CD4-positive, alpha-beta T cell (primary cell): Measurements from ENCODE around the gene RPGR. TPM values are rescaled to one million over a fixed set of nuclear protein-coding genes. Genes with fewer than 3 reads are reported as not detected.

ENCODE experiments used
- ATAC-seq: fragments of 200-7000 bp; cut with Tn5 transposase; one replicate; pipeline ENCODE4 v1.10.0; 2022; ENCODE audit warnings: mild to moderate bottlenecking; ENCODE audit not compliant: poor library complexity
- CTCF ChIA-PET: fragments of 350-600 bp; sonication (Branson Sonifier 250); formaldehyde crosslinking; loops from one replicate; lab custom pipeline; 2021; ENCODE audit warnings: antibody characterized with exemption, inconsistent platforms; lab: Charles Lee
- POLR2A ChIA-PET: fragments of 350-600 bp; sonication (Branson Sonifier 250); formaldehyde crosslinking; loops from one replicate; lab custom pipeline; 2021; ENCODE audit warnings: antibody characterized with exemption, inconsistent platforms; lab: Charles Lee
- DNase-seq, 14 experiments: peaks; one replicate each; pipeline ENCODE4 v3.0.0-alpha.2; 2013 to 2020; ENCODE audit warnings: mixed read lengths in 2 of 14
- H3K27ac ChIP-seq, 2 donors: one replicate each; pipeline versions ENCODE4 v1.5.1 to v1.7.0; 2013; ENCODE audit warnings: low read length in 2 of 2, low read depth in 1 of 2, mild to moderate bottlenecking in 1 of 2
- H3K27me3 ChIP-seq, 2 experiments: 1 replicate in 1 of 2; 2 replicates in 1 of 2; pipeline versions ENCODE4 v1.6.1 to v1.7.0; 2013; ENCODE audit warnings: low read length in 2 of 2, control low read depth in 1 of 2, mild to moderate bottlenecking in 1 of 2, moderate library complexity in 1 of 2; ENCODE audit not compliant: insufficient read depth in 2 of 2, control insufficient read depth in 1 of 2
- H3K36me3 ChIP-seq: one replicate; pipeline ENCODE4 v1.6.1; 2013; ENCODE audit warnings: low read length, control low read depth; ENCODE audit not compliant: insufficient read depth
- H3K4me1 ChIP-seq: one replicate; pipeline ENCODE4 v1.6.1; 2013; ENCODE audit warnings: low read length, control low read depth; ENCODE audit not compliant: insufficient read depth
- H3K4me3 ChIP-seq: one replicate; pipeline ENCODE4 v1.5.1; 2013; ENCODE audit warnings: mild to moderate bottlenecking, low read length, moderate library complexity
- H3K9me3 ChIP-seq, 2 experiments: 1 replicate in 1 of 2; 2 replicates in 1 of 2; pipeline versions ENCODE4 v1.6.1 to v1.7.0; 2013; ENCODE audit warnings: low read length in 2 of 2, mild to moderate bottlenecking in 2 of 2, control low read depth in 1 of 2, moderate library complexity in 1 of 2; ENCODE audit not compliant: control insufficient read depth in 1 of 2, insufficient read depth in 1 of 2
- H3K27ac Mint-ChIP-seq: one replicate; pipeline ENCODE4 v1.8.0; 2020; ENCODE audit warnings: mixed read lengths
- H3K27me3 Mint-ChIP-seq: one replicate; pipeline ENCODE4 v1.8.0; 2021; ENCODE audit warnings: mixed read lengths
- H3K36me3 Mint-ChIP-seq: one replicate; pipeline ENCODE4 v1.8.0; 2021; ENCODE audit warnings: low read depth, mixed read lengths
- H3K4me1 Mint-ChIP-seq: one replicate; pipeline ENCODE4 v1.8.0; 2021; ENCODE audit warnings: low read depth, mixed read lengths
- H3K4me3 Mint-ChIP-seq: one replicate; pipeline ENCODE4 v1.8.0; 2020; ENCODE audit warnings: mild to moderate bottlenecking, mixed read lengths
- H3K9me3 Mint-ChIP-seq: one replicate; pipeline ENCODE4 v1.8.0; 2020; ENCODE audit warnings: mixed read lengths
- CTCF ChIP-seq: fragments of 200-600 bp; IDR thresholded peaks from one replicate; pipeline ENCODE4 v1.8.0; 2022; ENCODE audit warnings: antibody characterized with exemption, mild to moderate bottlenecking
- intact Hi-C, 2 experiments: fragments of 100-400 bp; cut with DNase I in 1 of 2; cut with micrococcal nuclease in 1 of 2; formaldehyde crosslinking; loops; one replicate each; pipeline versions ENCODE4 v1.15.1 to v1.9.0; 2023 to 2025; cut with DNase I, micrococcal nuclease
- total RNA-seq, 174 experiments: library from RNA in 2 of 174; stranded (reverse) in 2 of 174; gene quantifications; one replicate each; pipeline ENCODE4 v1.2.3 and lab custom pipeline; 2021 to 2026

The RPGR gene
- total RNA-seq, 2 experiments from 2014 or later = 17.1 to 18.2 TPM

DNA sequence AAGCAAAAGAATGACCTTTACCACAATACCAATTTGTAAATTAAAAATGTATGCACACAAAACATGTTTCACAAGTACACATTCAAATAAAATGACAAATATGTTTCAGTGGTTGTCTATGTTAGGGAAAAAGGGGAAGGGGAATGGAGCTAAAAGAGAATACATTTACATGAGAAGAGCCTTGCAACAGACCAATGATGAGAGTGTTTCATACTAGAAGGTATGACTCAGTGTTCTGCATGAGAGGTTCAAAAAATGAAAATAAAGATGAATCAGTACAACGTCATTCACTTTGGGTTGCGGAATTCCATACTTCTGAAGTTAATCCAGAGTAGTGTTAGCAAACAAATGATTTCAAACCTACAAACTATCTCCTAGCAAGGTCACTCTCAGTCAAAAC, 51.7 kb downstream of the RPGR start:
- Mint-ChIP-seq H3K4me1 (no peaks in the 10 kb centered on the region), H3K4me3 (no peak overlapping the region), H3K27me3 (no peaks in the 10 kb centered on the region), H3K36me3 (peaks cover 17% of the 10 kb centered on the region), H3K27ac (no peak overlapping the region), H3K9me3 (no peaks in the 10 kb centered on the region)
- Histone ChIP-seq H3K4me1 (no peaks in the 10 kb centered on the region), H3K36me3 (no peaks in the 10 kb centered on the region), H3K27ac (no peak overlapping the region), H3K4me3 (no peak overlapping the region), H3K27me3 (no peaks in the 10 kb centered on the region), H3K9me3 (no peaks in the 10 kb centered on the region)
- ChIA-PET POLR2A (no interaction called here), CTCF (no interaction called here)
- intact Hi-C loops = no loop called here
- no peak for TF ChIP-seq CTCF
- peak in 2 of 14 experiments; percentile 25 to 37 for DNase-seq
- no peak for ATAC-seq

DNA sequence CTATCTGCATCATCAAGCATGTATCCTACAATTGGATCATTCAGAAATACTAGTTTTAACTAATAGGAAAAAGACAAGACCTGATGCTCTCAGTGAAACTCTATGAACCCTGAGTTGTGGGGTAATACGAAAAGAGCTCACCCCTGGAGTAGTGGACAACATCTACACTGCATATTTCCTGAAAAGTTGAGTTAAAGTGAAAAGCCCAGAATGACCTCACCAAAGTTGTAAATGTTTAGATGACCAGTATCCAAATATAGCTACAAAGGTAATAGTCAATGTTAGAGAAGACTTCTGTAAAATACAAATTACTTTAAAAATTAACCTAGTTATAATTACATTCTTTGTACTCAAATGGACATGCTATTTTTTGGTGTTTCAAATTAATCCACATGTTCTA, 53.9 kb downstream of the RPGR start:
- no peaks in the 10 kb centered on the region for H3K27me3 ChIP-seq
- Mint-ChIP-seq H3K27me3 (no peaks in the 10 kb centered on the region), H3K9me3 (no peaks in the 10 kb centered on the region), H3K4me1 (no peaks in the 10 kb centered on the region), H3K27ac (no peak overlapping the region), H3K36me3 (peaks cover 22% of the 10 kb centered on the region), H3K4me3 (no peak overlapping the region)
- H3K9me3 ChIP-seq = no peaks in the 10 kb centered on the region
- TF ChIP-seq CTCF = no peak
- H3K36me3 ChIP-seq = peaks cover 3% of the 10 kb centered on the region
- POLR2A ChIA-PET = no interaction called here
- DNase-seq = no peak
- intact Hi-C loops = no loop called here
- H3K4me1 ChIP-seq = no peaks in the 10 kb centered on the region
- H3K27ac ChIP-seq = no peak overlapping the region
- no peak for ATAC-seq
- no peak overlapping the region for H3K4me3 ChIP-seq
- CTCF ChIA-PET = interaction anchor here (0.9 kb wide), 1 partner anchor 54 kb away, joined by 3 read pairs; the partner anchor contains the start of gene RPGR

DNA sequence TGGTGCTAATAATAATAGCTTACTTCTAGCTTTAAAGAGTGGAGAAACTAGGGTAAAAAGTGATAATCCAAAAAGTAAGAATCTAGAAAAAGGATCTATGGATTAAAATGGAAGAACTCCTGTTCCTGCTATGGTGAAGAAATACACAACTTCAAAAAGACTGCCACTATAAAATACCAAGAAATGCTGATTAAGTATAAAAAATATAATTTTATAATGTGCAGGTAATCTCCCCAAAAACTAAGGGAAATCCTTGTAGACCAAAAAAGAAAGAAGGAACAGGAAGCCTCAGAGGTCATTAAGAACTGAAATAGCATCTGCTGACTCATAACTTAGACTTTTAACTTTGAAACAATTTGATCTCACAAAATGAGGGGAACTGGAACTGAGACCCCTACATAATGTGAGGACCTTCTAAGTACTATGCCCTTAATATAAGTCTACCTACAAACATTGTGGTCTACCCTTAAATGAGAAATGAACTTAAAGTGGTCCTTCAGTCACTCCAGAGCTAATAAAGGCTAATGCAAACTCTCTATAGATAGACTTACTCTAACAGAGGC, 56.1 kb downstream of the RPGR start:
- CTCF ChIA-PET = no interaction called here
- peaks cover 3% of the 10 kb centered on the region for H3K36me3 ChIP-seq
- H3K9me3 ChIP-seq = no peaks in the 10 kb centered on the region
- H3K4me1 Mint-ChIP-seq = no peaks in the 10 kb centered on the region
- H3K27ac ChIP-seq = no peak overlapping the region
- H3K36me3 Mint-ChIP-seq = peaks cover 18% of the 10 kb centered on the region
- no peak overlapping the region for H3K27ac Mint-ChIP-seq
- no peaks in the 10 kb centered on the region for H3K9me3 Mint-ChIP-seq
- no peak for TF ChIP-seq CTCF
- DNase-seq (no peak), ATAC-seq (no peak)
- H3K27me3 ChIP-seq = no peaks in the 10 kb centered on the region
- H3K4me3 ChIP-seq = no peak overlapping the region
- POLR2A ChIA-PET = no interaction called here
- no peak overlapping the region for H3K4me3 Mint-ChIP-seq
- intact Hi-C loops = no loop called here
- no peaks in the 10 kb centered on the region for H3K27me3 Mint-ChIP-seq
- no peaks in the 10 kb centered on the region for H3K4me1 ChIP-seq
